Adipocyte (in vitro differentiated cells): ENCODE results near the gene PFN1.

Experiments
- DNase-seq: peaks from one replicate; pipeline ENCODE4 v3.0.0-alpha.2; 2015; ENCODE audit warnings: low read depth
- H3K27me3 ChIP-seq: replicated peaks from 2 replicates; pipeline ENCODE4 v1.7.0; 2013; ENCODE audit warnings: mild to moderate bottlenecking, low read length, moderate library complexity; ENCODE audit not compliant: control insufficient read depth, insufficient read depth
- H3K36me3 ChIP-seq: 2 replicates; pipeline ENCODE4 v1.7.0; 2013; ENCODE audit warnings: low read length, mild to moderate bottlenecking, moderate library complexity; ENCODE audit not compliant: control insufficient read depth, insufficient read depth, severe bottlenecking
- H3K4me1 ChIP-seq: 2 replicates; pipeline ENCODE4 v1.7.0; 2013; ENCODE audit warnings: mild to moderate bottlenecking, low read length, moderate library complexity; ENCODE audit not compliant: control insufficient read depth, insufficient read depth
- H3K4me3 ChIP-seq: 2 replicates; pipeline ENCODE4 v1.7.0; 2013; ENCODE audit warnings: mild to moderate bottlenecking, low read length, moderate library complexity
- H3K9ac ChIP-seq: 2 replicates; pipeline ENCODE4 v1.7.0; 2013; ENCODE audit warnings: mild to moderate bottlenecking, low read length, moderate library complexity
- H3K9me3 ChIP-seq: 2 replicates; pipeline ENCODE4 v1.7.0; 2013; ENCODE audit warnings: mild to moderate bottlenecking, low read length, moderate library complexity; ENCODE audit not compliant: control insufficient read depth

PFN1 gene

GRCh38 chr17:4949321-4950074, 1.2 kb upstream of the PFN1 start:
- peak overlapping the region; percentile 100 for H3K9ac ChIP-seq
- peaks cover 48% of the 10 kb centered on the region for H3K4me1 ChIP-seq
- no peaks in the 10 kb centered on the region for H3K9me3 ChIP-seq
- peak; percentile 84 for DNase-seq
- peak overlapping the region; percentile 98 for H3K4me3 ChIP-seq
- H3K27me3 ChIP-seq: no peaks in the 10 kb centered on the region
- H3K36me3 ChIP-seq: peaks cover 22% of the 10 kb centered on the region

DNA sequence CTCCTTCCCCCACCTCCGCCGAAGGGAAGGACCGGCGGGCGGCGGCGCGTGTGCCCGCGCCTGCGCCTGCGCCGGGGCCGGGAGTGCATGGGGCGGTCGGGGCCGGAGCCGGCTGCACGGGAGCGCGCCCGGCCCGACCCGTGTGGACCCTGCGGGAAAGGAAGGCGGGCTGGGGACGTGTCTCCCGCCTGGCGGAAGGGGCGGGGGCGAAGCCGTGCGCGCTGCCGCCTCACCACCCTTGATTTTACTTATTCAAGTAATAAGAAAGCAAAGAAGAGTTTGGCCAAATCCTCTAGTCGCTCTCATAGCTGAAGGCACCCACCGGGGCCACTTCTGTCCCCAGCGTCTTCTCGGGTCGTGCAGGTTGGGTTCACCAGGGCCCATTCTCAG, 596 bp upstream of the PFN1 start:
- Histone ChIP-seq H3K4me1 (peaks cover 45% of the 10 kb centered on the region), H3K9ac (peak overlapping the region; percentile 100)
- peak; percentile 95 for DNase-seq

GRCh38 chr17:4947411-4948165, 742 bp downstream of the PFN1 start:
- Histone ChIP-seq H3K27me3 (no peaks in the 10 kb centered on the region), H3K4me3 (peak overlapping the region; percentile 98), H3K9ac (peak overlapping the region; percentile 100), H3K36me3 (peaks cover 41% of the 10 kb centered on the region), H3K9me3 (no peaks in the 10 kb centered on the region), H3K4me1 (peaks cover 41% of the 10 kb centered on the region)
- DNase-seq: peak; percentile 74

More for the DNA sequence above, 596 bp upstream of the PFN1 start:
- Histone ChIP-seq H3K27me3 (no peaks in the 10 kb centered on the region), H3K9me3 (no peaks in the 10 kb centered on the region), H3K4me3 (peak overlapping the region; percentile 98), H3K36me3 (peaks cover 28% of the 10 kb centered on the region)

GRCh38 chr17:4947010-4947410, 1.3 kb downstream of the PFN1 start:
- H3K4me3 ChIP-seq: peak overlapping the region; percentile 98
- peaks cover 41% of the 10 kb centered on the region for H3K4me1 ChIP-seq
- peaks cover 44% of the 10 kb centered on the region for H3K36me3 ChIP-seq
- H3K9ac ChIP-seq: peak overlapping the region; percentile 100
- H3K27me3 ChIP-seq: no peaks in the 10 kb centered on the region
- no peaks in the 10 kb centered on the region for H3K9me3 ChIP-seq
- DNase-seq: peak; percentile 36

- Histone ChIP-seq H3K4me1 (peaks cover 47% of the 10 kb centered on the region), H3K9ac (peak overlapping the region; percentile 100), H3K9me3 (no peaks in the 10 kb centered on the region), H3K27me3 (no peaks in the 10 kb centered on the region), H3K4me3 (peak overlapping the region; percentile 98), H3K36me3 (peaks cover 44% of the 10 kb centered on the region)
- DNase-seq: no peak
Measured at GRCh38 chr17:4946312-4946976, 1.9 kb downstream of the PFN1 start.

DNA sequence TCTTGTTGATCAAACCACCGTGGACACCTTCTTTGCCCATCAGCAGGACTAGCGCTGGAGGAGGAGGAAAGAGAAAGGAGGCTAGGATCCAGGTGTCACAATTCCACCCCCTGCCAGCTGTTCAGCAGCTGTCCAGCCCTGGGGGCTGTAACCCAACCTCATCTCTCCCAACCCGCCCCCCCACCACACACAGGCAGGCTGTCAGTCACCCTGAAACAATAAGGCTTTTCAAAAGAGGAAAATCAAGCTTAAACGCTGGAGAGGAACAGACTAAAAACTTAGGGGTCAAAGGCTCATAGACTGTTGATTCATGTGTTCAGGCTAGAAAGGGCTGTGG, 2.4 kb downstream of the PFN1 start:
- Histone ChIP-seq H3K4me3 (peak overlapping the region; percentile 98), H3K27me3 (no peaks in the 10 kb centered on the region), H3K9me3 (no peaks in the 10 kb centered on the region), H3K9ac (peak overlapping the region; percentile 100), H3K36me3 (peaks cover 44% of the 10 kb centered on the region), H3K4me1 (peaks cover 51% of the 10 kb centered on the region)
- peak; percentile 26 for DNase-seq

- H3K9me3 ChIP-seq: no peaks in the 10 kb centered on the region
- peak; percentile 92 for DNase-seq
- peak overlapping the region; percentile 98 for H3K4me3 ChIP-seq
- H3K9ac ChIP-seq: peak overlapping the region; percentile 100
- H3K4me1 ChIP-seq: peaks cover 47% of the 10 kb centered on the region
- H3K36me3 ChIP-seq: peaks cover 44% of the 10 kb centered on the region
- no peaks in the 10 kb centered on the region for H3K27me3 ChIP-seq
Measured at GRCh38 chr17:4945176-4945943, 3.0 kb downstream of the PFN1 start.

DNA sequence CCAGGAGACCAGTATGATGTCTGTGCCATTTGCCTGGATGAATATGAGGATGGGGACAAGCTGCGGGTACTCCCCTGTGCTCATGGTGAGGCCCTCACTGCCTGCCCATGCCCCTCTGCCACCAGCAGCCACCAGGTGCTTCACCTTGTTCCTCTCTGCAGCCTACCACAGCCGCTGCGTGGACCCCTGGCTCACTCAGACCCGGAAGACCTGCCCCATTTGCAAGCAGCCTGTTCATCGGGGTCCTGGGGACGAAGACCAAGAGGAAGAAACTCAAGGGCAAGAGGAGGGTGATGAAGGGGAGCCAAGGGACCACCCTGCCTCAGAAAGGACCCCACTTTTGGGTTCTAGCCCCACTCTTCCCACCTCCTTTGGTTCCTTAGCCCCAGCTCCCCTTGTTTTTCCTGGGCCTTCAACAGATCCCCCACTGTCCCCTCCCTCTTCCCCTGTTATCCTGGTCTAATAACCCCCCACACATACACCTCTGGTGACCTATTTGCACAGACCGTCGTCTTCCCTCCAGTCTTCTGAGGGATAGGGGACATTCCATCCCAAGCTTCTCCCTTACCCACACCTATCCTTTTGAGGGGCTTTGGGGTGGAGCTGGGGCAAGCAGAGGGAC, 3.7 kb downstream of the PFN1 start:
- Histone ChIP-seq H3K9ac (peak overlapping the region; percentile 100), H3K4me3 (peak overlapping the region; percentile 98)

DNA sequence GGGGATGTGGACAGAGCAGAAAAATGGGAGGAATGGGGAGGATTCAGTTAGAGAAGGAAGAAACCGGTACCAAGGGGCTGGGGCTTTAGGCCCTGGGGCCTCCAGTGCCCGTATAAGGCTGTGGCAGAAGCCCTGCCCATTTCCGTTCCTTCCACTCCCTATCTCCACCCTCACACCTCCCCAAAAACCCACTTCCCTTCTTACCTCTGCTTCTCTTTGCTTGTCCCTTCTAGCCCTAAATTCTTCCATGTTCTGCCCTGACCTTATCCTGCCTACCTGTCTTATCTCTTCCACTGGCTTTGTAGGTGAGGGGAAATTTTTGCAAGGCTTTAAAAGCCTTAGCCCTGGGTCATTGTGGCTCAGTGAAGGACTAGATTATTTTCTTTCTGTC, 4.2 kb downstream of the PFN1 start:
- DNase-seq: no peak
- Histone ChIP-seq H3K9me3 (no peaks in the 10 kb centered on the region), H3K9ac (peak overlapping the region; percentile 100), H3K4me1 (peaks cover 45% of the 10 kb centered on the region), H3K27me3 (no peaks in the 10 kb centered on the region), H3K36me3 (peaks cover 44% of the 10 kb centered on the region), H3K4me3 (no peak overlapping the region)

More for the DNA sequence above, 3.7 kb downstream of the PFN1 start:
- Histone ChIP-seq H3K27me3 (no peaks in the 10 kb centered on the region), H3K4me1 (peaks cover 44% of the 10 kb centered on the region), H3K36me3 (peaks cover 44% of the 10 kb centered on the region), H3K9me3 (no peaks in the 10 kb centered on the region)
- DNase-seq: no peak

DNA sequence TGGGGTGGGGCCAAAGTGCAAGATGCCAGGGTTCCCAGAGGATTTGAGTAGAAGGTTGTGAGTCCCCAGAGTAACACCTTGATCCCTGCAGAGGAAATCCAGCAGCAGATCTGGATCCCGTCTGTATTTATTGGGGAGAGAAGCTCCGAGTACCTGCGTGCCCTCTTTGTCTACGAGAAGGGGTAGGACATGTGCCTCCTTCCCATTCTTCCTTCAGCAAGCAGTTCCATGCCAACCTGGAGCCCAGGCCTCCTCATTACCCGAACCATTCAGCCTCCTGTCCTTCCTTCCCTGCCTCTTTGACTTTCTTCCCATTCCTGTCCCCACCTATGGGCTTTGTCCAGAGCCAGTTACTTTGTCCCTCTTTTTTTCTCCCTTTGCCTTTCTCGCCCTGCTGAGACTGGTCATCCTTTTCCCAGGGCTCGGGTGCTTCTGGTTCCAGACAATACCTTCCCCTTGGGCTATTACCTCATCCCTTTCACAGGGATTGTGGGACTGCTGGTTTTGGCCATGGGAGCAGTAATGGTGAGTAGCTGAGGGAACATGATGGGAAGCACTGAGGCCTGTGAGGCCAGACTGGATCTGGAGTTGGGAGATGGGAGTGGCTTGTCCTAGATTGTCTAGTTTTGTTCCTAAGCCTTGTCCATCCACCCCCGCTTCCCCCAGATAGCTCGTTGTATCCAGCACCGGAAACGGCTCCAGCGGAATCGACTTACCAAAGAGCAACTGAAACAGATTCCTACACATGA, 5.4 kb downstream of the PFN1 start:
- no peak overlapping the region for H3K4me3 ChIP-seq
- H3K9me3 ChIP-seq: no peaks in the 10 kb centered on the region
- H3K4me1 ChIP-seq: peaks cover 57% of the 10 kb centered on the region
- no peak overlapping the region for H3K9ac ChIP-seq
- DNase-seq: no peak
- H3K27me3 ChIP-seq: no peaks in the 10 kb centered on the region
- H3K36me3 ChIP-seq: peaks cover 50% of the 10 kb centered on the region
